NCI-H446 (cell line): ENCODE measurements around the gene FAM53B.

Experiments used
- DNase-seq, 2 experiments: peaks; one replicate each; lab custom pipeline; 2025; lab: John Stamatoyannopoulos, UW

The FAM53B gene

GRCh38 chr10:124629415-124629814 lies 114.8 kb downstream of the FAM53B start:
- DNase-seq: no peak

- DNase-seq: no peak
Observed at GRCh38 chr10:124628676-124629021, 115.5 kb downstream of the FAM53B start.

GRCh38 chr10:124627866-124628675 lies 116.1 kb downstream of the FAM53B start:
- no peak for DNase-seq

GRCh38 chr10:124626759-124627380 lies 117.3 kb downstream of the FAM53B start:
- DNase-seq: no peak

- DNase-seq: no peak
Observed at GRCh38 chr10:124625831-124626238, 118.3 kb downstream of the FAM53B start.

- no peak for DNase-seq
Observed at GRCh38 chr10:124624895-124625294, 119.3 kb downstream of the FAM53B start.

- no peak for DNase-seq
Observed at GRCh38 chr10:124624466-124624865, 119.7 kb downstream of the FAM53B start.

GRCh38 chr10:124624006-124624405 lies 120.2 kb downstream of the FAM53B start:
- no peak for DNase-seq

- no peak for DNase-seq
Observed at GRCh38 chr10:124622866-124623536, 121.2 kb downstream of the FAM53B start.

GRCh38 chr10:124622158-124622557 lies 122.0 kb downstream of the FAM53B start:
- DNase-seq: no peak

- no peak for DNase-seq
Observed at GRCh38 chr10:124621637-124622036, 122.5 kb downstream of the FAM53B start.

GRCh38 chr10:124619802-124620490 lies 124.2 kb downstream of the FAM53B start:
- DNase-seq: no peak

GRCh38 chr10:124619195-124619594 lies 125.0 kb downstream of the FAM53B start:
- no peak for DNase-seq

GRCh38 chr10:124618470-124619073 lies 125.6 kb downstream of the FAM53B start:
- no peak for DNase-seq

- no peak for DNase-seq
Observed at GRCh38 chr10:124616836-124617130, 127.4 kb downstream of the FAM53B start.

GRCh38 chr10:124616040-124616835 lies 127.9 kb downstream of the FAM53B start:
- DNase-seq: no peak

- DNase-seq: no peak
Observed at GRCh38 chr10:124615259-124615658, 128.9 kb downstream of the FAM53B start.

- DNase-seq: no peak
Observed at GRCh38 chr10:124614003-124614659, 130.0 kb downstream of the FAM53B start.

GRCh38 chr10:124612611-124613498 lies 131.3 kb downstream of the FAM53B start:
- no peak for DNase-seq

- no peak for DNase-seq
Observed at GRCh38 chr10:124611738-124612137, 132.4 kb downstream of the FAM53B start.
